Fibroblast of skin of right quadriceps (primary cell): ENCODE data around the gene FBLIM1.

Experiments
- DNase-seq: peaks from one replicate; pipeline ENCODE4 v3.0.0-alpha.2; 2013

Gene FBLIM1

DNA sequence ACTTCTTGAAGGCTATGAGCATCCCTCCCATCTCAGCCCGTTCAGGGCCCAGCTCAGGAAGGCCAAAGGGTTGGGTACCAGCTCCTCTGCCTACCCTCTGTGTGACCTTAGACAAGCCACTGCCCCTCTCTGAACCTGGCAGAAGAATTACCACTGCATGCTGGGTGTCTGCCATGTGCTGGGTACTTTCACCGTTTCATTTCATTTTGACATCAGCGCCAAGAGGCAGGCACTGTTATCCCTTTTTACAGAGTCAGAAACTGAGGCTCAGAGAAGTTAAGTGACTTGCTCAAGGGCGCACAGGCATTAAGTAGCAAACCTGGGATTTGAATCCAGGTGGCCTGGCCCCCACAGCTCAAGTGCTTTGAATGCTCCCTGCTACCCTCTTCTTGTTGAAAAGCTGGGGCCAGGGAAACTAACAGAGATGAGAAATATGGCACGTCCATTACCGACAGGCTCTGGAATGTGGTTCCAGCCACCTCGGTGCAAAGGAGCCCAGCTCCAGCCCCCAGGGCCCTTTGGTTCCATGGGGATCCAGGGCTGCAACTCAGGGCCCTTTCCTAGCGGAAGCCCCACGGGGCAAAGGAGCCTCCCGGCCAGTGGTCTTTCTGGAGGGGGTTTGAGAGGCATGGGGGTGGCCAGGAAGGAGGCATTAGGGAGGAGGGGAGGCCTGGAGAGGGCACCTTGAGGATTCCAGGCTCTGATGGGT is 9.8 kb upstream of the FBLIM1 start:
- DNase-seq: no peak

DNA sequence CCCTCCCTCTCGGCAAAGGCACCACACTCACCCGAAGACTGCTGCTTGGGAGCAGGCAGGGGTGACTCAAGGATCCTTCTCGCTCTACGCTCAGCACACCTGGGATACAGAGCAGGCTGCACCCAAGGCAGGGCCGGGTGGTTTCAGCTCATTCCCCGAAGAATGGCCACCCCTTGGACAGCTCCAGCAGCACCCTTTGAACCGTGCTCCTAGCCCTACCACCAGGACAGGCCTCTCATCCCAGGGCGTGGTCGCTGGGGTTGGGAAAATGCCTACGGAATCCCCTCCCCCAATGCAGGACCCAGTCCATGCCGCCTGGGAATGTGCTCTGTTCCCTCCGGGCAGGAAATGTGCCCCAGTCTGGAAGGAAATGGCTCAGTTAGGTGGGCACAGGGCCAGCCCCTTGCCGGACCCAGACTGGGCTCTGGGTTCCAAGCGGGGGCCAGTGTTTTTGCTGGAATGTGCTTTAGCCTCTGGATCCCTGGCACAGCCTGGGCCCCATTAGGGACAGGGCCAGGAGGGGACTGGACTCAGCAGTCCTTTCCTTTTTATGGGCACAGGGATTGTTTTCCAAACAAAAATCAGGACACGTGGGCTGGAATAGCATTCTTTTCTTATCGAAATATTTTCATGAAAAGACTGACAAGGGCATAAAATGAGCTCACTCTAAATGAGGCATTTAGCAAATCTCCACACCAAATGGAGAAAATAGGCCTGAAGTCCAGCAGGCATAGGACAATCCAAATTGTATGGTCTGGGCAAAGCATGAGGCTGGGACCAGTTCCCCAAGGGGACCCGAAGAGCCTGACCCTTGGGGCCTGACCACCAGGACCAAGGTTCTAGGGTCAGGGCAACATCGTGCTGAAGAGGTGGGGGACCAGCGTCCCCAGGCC is 8.9 kb upstream of the FBLIM1 start:
- peak; percentile 23 for DNase-seq

DNA sequence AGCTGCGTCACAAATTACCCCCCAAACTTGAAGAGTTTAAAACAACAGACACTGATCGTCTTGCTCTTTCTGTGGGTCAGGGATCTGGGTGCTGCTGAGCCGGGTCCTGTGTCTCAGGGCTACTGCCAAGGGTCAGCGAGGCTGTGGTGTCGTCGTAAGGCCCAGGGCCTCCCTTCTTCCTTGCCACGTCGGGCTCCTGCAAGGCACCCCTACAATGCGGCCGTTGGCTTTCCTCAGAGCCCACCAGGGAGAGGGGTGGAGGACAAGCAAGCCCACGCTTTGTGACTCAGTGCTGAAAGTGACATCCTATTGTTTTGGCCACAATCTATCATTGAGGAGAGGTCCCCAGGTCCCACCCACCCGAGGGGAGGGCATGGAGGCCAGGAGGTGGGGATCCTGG is 7.7 kb upstream of the FBLIM1 start:
- DNase-seq: no peak

DNA sequence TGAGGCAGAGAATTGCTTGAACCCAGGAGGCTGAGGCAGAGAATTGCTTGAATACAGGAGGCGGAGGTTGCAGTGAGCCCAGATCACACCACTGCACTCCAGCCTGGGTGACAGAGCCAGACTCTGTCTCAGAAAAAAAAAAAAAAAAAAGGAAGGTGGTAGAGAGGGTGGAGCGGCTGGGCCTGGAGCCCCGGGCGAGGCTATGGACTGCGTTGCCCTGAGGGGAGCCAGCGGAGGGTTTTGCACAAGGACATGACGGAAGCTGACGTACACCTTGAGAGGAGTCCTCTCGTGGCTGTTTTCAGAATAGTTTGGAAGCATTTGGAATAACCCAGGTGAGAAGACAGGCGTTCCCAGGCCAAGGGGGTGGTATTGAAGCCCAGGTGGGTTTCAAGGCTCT is 6.9 kb upstream of the FBLIM1 start:
- no peak for DNase-seq

DNA sequence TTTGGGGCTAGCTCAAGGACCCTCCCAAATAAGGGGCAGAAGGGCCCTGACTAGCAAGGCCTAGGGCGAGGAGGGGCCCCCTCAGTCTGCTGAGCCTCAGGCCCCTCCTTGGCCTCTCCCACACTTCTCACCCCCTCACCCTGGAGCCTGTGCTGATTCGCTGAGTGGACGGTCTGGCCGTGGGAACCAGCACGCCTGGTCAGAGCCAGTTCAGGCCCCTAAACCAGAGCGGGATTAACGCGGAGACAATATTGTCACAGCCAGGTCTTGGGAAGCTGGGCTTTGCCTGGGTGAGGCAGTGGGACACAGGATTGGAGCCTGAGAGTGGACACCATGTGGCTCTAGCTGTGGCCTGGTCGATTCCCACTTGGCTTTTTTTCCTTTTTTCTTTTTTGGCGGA is 4.8 kb upstream of the FBLIM1 start:
- no peak for DNase-seq

DNA sequence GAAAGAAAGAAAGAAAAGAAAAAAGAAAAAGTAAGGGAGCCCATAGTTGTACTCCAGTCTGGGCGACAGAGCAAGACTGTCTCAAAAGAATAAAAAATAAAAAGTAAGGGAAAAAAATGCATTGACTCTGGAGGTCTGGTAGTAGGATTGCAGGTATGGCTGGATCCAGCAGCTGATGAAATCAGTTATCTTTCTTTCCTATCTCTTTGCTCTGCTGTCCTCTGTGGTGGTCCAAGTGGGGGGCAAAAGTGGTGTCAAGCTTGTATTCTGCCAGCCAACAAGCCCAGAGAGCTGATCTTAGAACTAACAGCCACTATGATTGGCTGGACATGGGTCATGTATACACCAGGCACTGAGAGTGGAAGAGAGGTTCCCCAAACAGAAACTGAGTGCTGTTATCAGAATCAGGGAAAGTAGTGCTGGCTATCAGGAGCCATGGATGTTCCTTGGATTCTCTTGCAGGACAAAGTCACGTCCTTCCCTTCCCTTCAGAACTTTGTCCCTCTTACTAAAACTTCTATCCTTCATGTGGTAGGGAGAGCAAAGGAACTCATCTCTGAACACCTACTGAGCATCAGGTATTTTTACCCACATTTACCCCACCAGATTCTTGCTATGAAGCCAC is 3.5 kb upstream of the FBLIM1 start:
- no peak for DNase-seq

DNA sequence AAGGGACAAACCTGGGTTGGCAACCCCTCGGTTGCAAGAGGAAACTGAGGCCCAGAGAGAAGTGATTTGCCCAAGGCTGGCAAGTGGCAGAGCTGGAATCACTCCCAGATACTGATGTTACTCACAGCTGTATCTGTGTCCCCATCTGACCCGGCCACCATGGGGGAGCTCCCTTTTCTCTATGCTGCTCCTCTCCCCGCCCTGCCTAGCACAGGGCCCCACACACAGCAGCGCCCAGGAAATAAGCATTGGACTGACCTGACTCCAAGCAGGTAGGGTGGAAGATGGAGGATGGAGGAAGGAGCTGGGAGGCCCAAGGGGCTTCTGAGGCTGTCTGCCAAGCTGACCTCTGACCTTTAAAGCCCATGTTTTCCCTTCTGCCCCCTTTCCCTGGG is 3.0 kb upstream of the FBLIM1 start:
- no peak for DNase-seq

DNA sequence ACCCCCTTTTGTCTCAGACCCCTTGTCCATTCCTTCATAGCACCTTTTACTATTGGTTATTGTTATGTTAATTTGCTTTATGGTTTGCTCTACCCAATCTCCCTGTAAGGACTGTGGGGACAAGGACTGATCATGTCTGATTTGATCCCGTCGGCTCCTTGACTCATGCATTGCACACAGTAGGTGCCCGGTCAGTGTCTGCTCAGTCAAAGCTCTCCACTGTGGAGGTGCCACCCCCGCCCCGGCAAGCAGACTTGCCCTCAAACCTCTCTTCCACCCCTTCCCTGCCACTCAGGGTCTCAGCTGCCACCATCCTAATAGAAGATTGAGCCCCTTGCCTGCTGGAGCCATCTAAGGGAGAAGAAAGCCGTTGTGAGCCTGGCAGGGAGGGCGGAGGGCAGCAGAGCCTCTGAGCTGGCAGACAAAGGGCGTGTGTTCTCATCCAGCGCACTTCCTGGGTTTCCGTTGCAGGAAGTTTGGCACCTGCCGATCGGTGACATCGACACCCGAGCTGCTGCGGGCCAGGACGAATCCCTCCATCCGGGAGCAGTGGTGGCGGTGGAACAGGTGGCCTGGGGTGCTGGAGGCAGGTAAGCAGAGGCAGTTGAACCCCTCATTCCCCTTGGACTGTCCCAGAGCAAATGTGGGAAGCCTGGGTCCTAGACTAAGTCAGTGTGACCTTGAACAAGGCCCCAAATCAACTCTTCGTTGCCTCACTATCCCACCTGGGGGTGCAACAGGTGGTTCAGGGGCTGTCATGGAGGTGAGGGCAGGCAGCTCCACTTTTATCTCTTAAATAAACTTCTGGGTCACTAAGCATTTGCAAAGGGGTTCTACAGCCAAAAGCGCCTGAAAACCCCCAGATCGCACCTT is 2.2 kb upstream of the FBLIM1 start:
- DNase-seq: no peak

DNA sequence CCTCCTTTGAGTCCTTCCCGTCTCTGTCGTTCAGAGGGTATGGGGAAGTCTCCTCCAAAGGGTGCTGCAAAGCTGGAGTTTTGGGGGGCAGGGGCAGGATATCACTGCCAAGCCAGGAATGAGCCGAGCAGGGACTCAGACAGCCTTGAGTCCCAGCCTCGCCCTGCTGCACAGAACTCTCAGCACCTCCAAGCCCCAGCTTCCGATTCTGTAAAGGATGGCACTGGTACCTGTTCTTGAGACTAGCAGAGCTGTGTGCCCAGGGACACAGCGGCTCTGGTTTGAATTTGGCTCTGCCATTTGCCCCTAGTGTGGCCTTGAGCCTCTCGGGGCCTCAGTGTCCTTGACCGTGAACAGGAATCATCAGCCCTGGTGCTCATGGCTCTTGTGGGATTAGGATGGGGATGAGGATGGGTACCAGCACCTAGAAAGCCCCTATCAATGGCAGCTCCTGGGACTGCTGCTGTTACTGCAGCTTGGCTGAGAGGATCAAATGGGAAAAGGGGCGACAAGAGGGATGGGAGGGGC is 1.5 kb upstream of the FBLIM1 start:
- no peak for DNase-seq

DNA sequence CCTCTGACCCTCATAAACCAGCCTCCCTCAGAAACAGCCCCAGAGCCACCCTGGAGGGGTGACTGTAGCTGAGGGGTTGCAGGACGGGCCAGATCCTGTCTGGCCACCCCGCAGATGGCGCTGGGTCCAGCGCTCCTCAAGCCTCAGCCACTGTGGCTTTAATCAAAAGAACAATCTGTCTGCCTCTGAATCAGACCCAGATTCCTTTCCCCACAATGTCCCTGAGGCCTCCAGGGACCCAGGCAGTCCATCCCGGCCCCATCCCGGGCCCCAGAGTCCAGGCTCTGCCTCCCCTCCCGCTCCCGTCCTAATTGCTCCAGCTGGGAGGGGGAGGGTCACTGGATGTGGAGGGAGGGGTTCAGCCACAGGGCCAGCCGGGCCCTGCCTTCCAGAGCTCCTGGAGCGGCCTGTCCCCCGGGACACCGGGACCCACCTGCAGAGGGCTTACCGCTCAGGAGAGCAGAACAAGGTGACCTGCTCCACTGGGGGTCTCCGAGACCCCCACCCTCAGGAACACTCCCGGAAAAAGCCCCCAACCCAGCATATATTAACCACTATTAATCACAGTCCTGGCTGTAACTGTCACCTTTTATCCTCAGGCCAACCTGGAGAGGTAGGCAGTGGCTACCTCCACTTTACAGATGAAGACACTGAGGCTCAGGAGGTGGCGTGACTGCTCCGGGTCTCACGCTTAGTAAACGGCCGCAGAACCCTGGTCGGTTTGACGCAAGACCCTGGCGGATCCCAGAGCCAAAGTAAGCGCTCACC is 836 bp upstream of the FBLIM1 start:
- peak; percentile 48 for DNase-seq

DNA sequence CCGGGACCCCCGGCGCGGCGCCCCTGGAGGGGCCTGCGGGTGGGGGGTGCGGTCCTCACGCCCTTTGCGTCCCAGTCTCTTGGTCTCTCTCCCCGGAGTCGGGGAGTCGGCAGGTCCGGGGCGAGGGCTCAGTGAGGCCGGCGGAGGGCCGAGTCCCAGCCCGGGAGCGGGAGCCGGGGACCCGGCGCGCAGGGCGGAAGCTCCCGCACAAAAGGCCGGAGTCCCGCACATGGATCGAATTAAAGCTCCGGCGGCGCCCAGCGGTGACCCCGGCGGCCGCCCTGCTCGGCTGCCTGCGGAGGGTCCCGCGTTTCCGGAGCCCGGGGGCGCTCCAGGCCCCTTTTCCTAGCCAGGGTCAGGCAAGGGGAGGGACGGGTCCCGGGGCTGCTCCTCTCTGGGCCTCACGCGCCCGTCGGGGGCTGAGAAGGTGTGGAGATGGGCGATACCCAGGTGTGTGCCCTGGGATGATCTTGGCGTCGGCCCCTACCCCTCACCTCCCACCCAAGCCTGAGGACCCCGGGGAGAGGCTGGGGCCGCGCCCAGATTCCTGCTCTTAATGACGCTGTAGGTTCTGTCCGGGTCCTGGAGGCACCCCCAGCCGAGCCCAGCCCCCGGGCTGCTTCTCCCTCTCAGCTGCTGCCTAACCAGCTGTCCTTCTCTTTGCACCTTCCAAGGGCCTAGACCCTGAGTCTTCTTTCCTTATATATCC is 512 bp downstream of the FBLIM1 start:
- DNase-seq: peak; percentile 28

DNA sequence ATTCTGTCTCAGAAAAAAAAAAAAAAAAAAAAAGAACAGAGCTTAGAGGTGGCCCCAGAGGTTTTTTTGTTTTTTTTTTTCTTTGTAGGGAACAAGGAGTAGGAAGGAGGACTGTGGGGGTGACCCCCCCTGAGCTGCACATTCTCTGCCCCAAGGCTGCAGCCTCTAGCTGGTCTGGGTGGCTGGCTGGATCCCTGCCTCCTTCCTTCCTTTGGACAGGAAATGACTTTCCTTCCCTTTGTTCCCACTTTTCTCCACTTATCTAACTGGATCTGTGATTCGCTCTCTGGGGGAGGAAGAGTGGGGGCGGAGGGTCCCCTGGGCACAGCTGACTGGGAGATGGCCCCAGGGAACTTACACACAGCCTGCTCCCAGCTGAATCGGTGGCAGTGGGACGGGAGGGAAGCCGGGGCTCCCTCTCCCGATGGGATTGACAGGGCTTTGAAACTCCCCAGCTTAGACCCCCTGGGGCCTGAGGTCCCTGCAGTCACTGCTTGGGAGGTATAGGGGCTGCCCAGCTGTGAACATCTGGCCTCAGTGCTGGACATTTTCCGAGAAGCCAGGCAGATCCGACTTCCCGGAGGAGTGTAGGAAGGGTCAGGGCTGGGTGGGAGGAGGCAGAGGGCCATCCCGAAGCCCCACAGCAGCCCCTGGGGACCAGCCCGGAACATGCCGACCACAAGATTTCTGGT is 2.1 kb downstream of the FBLIM1 start:
- DNase-seq: peak; percentile 77

DNA sequence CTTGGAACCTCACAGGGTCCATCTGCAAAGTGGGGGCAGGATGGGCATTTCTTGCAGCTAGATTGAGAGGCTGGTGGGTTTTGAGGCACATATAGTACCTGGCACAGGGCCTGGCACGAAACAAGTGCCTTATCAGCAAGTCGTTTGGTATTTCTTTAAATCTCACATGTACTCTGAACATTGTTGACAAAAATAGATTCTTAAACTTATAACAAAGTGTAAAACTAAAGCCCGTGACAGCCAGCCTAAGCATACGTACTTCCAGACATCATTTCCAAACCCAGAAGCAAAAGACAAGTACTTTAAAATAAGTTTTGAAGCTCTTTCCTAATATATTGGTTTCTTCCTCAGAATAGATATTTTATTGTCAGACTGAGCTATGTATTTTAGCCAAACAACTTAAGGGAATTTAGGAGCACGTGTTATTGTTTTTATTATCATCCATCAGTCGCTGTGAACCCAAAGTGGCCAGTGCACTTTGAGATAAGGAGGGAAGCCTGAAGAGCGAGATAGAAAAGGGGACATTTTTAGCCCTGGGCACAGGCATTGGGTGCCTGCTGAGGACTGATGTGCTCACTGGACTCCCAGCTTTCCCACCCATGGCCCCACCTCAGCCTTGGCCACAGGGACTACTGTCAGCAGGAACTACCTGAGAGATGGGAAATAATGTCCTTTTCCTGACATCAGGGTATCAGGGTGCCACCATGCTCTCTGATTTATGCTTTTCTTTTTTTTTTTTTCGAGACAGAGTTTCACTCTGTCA is 3.0 kb downstream of the FBLIM1 start:
- DNase-seq: no peak

DNA sequence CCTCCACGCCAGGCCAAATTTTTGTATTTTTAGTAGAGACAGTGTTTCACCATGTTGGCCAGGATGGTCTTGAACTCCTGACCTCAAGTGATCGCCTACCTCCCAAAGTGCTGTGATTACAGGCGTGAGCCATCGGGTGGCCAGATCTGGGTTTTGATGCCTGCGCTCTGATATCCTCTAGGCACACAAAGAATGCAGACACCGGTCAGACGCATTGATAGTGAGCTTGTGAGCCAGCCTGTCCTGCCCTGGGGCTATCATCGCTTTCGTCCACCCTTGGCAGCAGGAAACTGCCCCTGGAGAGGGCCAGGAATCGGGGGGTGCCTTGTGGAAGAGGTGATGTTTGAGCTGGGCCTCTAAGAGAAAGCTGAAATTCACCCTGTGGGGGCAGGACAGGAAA is 4.0 kb downstream of the FBLIM1 start:
- no peak for DNase-seq

DNA sequence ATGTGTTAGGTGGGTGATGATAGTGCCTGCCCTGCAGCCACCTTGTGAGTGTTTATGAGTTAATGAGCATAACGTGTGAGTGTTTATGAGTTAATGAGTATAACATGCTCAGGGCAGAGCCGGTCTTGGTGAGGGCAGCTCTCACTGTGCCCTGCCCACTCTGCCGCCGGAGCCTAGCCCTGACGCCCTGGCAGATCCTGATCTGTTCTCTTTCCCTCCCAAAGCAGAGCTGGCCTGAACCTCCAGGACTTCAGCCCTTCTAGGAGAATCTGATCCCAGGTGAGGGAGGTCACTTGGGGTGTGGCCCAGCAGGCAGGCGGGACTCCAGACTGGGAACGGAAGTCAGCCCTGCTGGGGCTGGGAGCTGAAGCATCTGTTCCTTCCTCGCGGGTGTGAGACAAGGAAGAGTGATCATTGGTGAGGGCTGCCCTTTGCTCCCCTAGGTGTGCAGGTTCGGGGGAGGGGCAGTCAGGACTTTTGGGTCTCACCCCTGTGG is 5.7 kb downstream of the FBLIM1 start:
- DNase-seq: no peak

DNA sequence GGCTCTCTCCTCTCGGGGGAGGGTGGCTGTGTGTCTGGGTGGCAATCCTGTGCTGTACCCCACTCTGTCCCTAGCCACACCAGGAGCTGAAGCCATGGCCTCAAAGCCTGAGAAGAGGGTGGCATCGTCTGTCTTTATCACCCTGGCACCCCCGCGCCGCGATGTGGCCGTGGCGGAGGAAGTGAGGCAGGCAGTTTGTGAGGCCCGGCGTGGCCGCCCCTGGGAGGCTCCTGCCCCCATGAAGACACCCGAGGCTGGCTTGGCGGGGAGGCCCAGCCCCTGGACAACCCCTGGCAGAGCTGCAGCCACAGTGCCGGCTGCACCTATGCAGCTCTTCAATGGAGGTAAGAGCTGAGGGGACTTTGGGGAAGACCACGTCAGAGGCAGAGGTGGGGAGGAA is 6.3 kb downstream of the FBLIM1 start:
- DNase-seq: no peak

DNA sequence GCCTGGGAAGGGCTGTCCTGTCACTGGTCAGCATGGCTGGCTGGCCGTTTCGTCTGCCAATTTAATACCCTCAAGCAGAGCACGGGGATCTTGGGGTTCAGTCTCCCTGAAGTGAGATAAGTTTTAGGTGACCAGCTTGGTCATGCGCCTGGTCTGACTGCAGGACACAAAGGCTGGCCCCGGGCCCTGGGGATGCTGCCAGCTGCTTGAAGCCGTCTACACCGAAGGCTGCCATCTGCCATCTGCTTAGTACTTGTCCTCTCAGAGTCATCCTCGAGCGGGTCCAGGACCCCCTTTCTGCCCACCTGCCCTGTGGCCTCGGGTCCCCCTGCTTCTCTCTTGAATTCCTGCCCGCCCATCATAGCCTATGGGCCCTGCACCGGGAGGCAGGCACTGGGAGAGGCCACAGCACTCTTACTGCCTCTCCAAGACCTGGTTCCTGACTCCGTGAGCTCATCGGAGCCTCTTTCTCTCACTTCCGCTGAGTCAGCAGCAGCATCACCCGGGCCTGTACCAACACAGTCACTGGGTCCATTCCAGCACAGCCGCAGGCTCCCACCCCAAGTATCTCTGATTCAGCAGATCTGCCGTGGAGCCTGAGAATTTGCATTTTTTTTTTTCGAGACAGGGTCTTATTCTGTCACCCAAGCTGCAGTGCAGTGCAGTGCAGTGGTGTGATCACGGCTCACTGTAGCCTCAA is 7.0 kb downstream of the FBLIM1 start:
- DNase-seq: peak; percentile 32

DNA sequence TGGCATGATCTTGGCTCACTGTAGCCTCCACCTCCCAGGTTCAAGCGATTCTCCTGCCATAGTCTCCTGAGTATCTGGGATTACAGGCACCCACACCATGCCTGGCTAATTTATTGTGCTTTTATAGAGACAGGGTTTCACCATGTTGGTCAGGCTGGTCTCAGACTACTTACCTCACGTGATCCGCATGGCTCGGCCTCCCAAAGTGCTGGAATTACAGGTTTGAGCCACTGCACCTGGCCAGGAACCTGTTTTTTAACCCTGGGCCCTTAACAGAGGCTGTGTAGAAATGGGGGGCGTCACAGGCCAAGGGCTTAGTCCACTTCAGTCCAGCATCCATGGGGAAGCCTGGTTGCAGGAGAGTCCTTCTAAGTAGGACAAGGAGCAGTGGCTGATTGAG is 9.3 kb downstream of the FBLIM1 start:
- DNase-seq: no peak

DNA sequence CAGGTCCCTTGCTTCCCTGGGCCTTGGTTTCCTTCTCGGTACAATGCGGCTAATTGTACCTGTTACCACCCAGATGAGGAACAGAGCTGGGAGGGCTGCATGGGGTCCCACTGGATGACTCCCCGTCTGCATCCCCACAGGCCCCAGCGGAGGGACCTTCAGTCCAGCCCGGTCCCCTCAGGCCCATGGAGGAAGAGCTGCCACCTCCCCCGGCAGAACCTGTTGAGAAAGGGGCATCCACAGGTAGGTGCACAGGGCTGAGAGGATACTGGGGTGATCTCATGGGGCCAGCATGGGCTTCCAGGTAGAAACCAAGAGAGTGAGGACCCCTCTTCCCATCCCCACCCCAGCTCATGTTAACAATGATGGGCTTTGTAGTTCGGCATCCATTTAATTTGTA is 9.8 kb downstream of the FBLIM1 start:
- DNase-seq: no peak
